GM10266 (cell line): ENCODE data around the gene TP53BP2.

Source experiments
- DNase-seq: peaks from one replicate; pipeline ENCODE4 v3.0.0; 2012; ENCODE audit errors: extremely low spot score
- TF ChIP-seq, protein P1 (sequence below): IDR thresholded peaks from 2 replicates; pipeline ENCODE4 v1.5.1; 2012; ENCODE audit warnings: mild to moderate bottlenecking, low read depth; ENCODE audit not compliant: control insufficient read depth, insufficient read depth; ENCODE audit errors: missing control alignments

Gene TP53BP2

DNA sequence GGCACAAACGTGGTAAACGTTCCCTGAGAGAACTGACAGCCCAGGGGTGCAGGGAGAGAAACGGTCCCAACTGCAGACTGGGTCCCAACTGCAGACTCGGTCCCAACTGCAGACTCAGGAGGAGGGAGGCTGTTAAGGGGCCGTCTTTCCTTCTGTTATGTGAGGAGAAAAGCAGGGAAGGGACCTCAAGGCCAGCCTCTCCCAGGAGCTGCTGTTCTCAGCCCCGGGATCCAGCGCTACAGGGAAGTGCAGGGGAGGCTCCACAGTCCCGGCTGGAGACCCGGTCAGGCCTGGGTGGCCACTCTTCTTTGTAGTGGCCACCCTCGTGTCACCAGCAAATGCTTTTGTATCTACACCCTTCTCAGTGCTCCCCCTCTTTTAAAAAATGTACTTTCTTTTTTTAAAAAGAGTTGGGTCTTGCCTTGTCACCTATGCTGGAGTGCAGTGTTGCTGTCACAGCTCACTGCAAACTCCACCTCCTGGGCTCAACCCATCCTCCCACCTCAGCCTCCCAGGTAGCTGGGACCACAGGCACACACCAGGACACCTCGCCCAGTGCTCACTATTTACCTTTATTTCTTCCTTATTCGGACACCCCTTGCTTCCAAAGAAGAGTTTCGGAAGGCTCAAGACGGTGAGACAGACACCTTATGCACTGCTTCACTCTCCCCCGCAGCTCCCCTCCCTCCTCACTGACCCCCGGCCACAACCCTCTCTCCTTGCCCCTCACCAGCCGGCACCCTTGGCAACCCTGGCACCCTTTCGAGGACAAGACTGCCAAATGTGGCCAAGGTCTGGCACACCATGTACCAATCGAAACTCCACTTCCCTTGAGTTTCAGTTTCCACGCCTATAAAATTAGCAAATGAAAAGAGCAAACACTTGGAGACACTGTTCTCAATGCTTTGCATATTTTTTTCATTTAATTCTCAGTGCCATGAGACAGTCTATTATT is 111.6 kb downstream of the TP53BP2 start:
- no peak for DNase-seq
- TF ChIP-seq, protein P1, sequence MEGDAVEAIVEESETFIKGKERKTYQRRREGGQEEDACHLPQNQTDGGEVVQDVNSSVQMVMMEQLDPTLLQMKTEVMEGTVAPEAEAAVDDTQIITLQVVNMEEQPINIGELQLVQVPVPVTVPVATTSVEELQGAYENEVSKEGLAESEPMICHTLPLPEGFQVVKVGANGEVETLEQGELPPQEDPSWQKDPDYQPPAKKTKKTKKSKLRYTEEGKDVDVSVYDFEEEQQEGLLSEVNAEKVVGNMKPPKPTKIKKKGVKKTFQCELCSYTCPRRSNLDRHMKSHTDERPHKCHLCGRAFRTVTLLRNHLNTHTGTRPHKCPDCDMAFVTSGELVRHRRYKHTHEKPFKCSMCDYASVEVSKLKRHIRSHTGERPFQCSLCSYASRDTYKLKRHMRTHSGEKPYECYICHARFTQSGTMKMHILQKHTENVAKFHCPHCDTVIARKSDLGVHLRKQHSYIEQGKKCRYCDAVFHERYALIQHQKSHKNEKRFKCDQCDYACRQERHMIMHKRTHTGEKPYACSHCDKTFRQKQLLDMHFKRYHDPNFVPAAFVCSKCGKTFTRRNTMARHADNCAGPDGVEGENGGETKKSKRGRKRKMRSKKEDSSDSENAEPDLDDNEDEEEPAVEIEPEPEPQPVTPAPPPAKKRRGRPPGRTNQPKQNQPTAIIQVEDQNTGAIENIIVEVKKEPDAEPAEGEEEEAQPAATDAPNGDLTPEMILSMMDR: no peak

DNA sequence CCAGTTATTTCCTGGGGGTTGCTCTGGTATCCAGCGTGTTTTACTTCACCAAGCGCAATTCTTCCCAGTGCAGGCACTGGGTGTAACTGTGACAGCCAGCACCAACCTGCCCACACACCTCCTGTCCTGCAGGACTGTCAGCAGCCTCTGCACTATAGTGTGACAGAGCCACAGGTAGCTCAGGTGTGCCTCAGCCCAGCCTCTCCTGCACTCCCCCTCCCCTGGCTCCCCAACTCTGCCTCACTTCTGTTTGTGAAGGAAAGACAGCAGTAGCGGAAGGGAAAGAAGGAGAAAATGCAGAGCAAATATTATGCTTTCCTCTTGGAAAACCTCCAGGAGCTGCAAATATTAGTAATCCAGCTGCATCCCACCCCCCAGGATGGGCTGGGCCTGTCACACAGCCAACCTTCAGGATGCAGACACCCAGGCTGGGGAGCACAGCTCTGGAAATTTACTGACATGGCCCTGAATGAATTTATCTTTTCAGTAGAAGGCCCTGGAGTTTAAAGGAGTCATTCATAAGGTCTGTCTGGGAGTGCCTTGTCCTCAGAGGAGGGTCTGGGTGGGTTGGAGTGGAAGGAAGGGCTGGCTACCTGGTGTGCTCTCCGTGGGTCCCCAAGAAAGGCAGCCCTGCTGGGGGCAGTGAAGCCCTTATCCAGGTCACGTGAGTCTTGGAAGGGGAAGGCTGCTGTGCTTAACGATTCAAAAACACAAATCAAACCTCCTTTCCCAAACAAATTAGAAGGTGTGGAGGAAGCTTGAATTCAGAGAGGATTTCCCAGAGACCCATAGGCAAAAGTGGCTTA is 112.6 kb downstream of the TP53BP2 start:
- TF ChIP-seq, protein P1: no peak
- DNase-seq: no peak

DNA sequence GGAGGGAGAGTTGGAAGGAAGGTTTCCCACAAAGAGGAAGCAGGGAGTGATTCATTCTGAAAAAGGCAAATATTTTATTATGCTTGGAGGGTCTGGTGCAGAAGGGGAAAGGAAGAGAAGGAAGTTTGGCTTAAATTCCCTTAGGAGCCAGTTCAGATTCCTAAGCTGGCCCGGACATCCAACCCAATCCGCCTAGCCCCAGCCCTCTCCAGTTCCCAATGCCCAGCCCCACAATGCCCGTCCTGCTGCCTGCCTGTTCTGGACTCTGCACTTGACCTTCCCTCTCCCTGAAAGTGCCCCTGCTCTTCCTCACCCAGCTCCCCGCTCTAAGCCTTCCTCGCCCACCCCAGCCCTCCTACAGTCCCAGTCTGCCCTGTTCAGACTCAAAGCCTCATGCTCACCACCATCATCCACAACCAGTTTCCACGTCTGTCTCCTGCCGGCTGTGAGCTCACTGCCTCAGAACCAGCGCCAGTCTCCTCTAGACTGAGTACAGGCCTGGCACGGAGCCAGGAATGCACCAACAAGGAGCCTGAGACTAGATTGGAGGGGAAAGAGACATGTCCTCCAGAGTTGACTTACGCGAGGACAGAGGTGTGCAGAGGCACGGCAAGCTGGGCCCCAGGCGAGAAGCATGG is 114.5 kb downstream of the TP53BP2 start:
- TF ChIP-seq, protein P1: no peak
- DNase-seq: no peak

DNA sequence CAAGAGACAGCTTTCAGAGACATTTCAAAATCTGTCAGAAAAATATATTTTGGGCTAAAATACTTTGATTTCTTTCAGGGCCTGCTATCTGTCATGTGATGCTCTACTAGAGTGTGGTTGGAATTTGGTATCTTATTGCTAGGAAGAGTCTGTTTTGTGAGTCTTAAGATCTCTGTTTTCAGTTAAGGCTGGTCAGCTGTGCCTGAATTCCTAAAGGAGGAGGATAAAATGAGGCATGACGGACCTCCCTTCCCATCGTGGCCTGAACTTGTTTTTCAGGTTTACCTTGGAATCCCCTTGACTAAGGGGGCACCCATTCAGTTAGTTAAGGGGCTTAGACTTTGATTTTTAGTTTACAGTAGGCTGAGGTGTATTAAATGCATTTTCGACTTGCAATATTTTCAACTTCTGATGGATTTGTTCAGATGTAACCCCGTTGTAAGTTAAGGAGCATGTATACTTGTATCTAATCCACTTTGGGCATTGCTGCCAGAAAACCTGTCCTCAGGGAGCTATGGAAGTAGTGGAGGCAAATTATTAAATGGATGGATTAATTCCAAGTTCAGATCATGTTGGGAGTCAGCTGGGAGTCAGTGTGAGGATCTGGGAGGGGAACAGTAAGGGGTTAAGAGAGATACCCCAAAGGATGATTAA is 115.1 kb downstream of the TP53BP2 start:
- DNase-seq: no peak
- TF ChIP-seq, protein P1: no peak

DNA sequence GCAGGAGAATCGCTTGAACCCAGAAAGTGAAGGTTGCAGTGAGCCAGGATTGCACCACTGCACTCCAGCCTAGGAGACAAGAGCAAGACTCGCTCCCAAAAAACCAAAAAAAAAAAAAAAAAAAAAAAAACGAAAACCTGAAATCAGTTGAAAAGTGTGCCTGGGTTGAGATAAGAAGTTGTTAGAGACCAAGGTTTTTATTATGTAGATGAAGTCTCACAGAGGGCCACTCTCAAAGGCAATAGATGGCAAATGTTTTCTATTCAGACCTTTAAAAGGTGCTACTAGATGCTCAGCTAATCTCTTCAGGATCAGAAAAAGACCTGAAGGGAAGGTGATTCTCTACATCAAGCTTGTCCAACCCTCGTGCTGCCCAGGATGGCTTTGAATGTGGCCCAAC is 115.8 kb downstream of the TP53BP2 start:
- DNase-seq: no peak
- TF ChIP-seq, protein P1: no peak
